B cell (primary cell): ENCODE results near the gene POLK. TPM values are rescaled to one million over a fixed set of nuclear protein-coding genes. Genes with fewer than 3 reads are reported as not detected.

ENCODE experiments used
- ATAC-seq: fragments of 200-7000 bp; cut with Tn5 transposase; one replicate; pipeline ENCODE4 v1.10.0; 2021; ENCODE audit warnings: low read depth, mild to moderate bottlenecking, moderate number of reproducible peaks, moderate library complexity
- CTCF ChIA-PET: fragments of 350-600 bp; sonication (Branson Sonifier 250); formaldehyde crosslinking; loops from one replicate; lab custom pipeline; 2021; ENCODE audit warnings: antibody characterized with exemption, inconsistent platforms; lab: Charles Lee
- POLR2A ChIA-PET: fragments of 350-600 bp; sonication (Branson Sonifier 250); formaldehyde crosslinking; loops from one replicate; lab custom pipeline; 2021; ENCODE audit warnings: antibody characterized with exemption; lab: Charles Lee
- DNase-seq: peaks from one replicate; pipeline ENCODE4 v3.0.0; 2013
- H2AFZ ChIP-seq: 2 replicates; pipeline ENCODE4 v1.6.1; 2012; ENCODE audit warnings: mild to moderate bottlenecking, low read depth, low read length; ENCODE audit not compliant: insufficient read depth, poor library complexity, severe bottlenecking
- H3K27ac ChIP-seq, 2 donors: 1 replicate in 1 of 2; 2 replicates in 1 of 2; pipeline ENCODE4 v1.5.1; 2012 to 2013; ENCODE audit warnings: low read length in 2 of 2, mild to moderate bottlenecking in 2 of 2, moderate library complexity in 1 of 2
- H3K27me3 ChIP-seq, 4 experiments: fragments of 200-600 bp in 1 of 4; sonication (generic) in 1 of 4; replicated peaks in 1 of 4; 1 replicate in 2 of 4; 2 replicates in 2 of 4; pipeline versions ENCODE4 v1.6.1 to v1.7.0; 2013 to 2016; ENCODE audit warnings: low read length in 3 of 4, mild to moderate bottlenecking in 2 of 4, mixed read lengths in 1 of 4, moderate library complexity in 1 of 4; ENCODE audit not compliant: insufficient read depth in 4 of 4, control insufficient read depth in 3 of 4; ENCODE audit errors: control extremely low read depth in 1 of 4
- H3K36me3 ChIP-seq, 2 experiments: replicated peaks in 1 of 2; 1 replicate in 1 of 2; 2 replicates in 1 of 2; pipeline versions ENCODE4 v1.6.1 to v1.7.1; 2013; ENCODE audit warnings: low read length in 1 of 2; ENCODE audit not compliant: insufficient read depth in 2 of 2, control insufficient read depth in 1 of 2; ENCODE audit errors: control extremely low read depth in 1 of 2, extremely low read depth in 1 of 2
- H3K4me1 ChIP-seq, 2 donors: fragments of 200-600 bp in 1 of 2; sonication (generic) in 1 of 2; 1 replicate in 1 of 2; 2 replicates in 1 of 2; pipeline versions ENCODE4 v1.5.1 to v1.6.1; 2013 to 2017; ENCODE audit warnings: low read length in 2 of 2; ENCODE audit not compliant: control insufficient read depth in 2 of 2, insufficient read depth in 2 of 2
- H3K4me2 ChIP-seq: replicated peaks from 2 replicates; pipeline ENCODE3; 2012; ENCODE audit warnings: mild to moderate bottlenecking, low read depth, low read length; ENCODE audit not compliant: poor library complexity, severe bottlenecking
- H3K4me3 ChIP-seq, 5 experiments: fragments of 200-600 bp in 1 of 5; sonication (generic) in 1 of 5; 1 replicate in 3 of 5; 2 replicates in 2 of 5; pipeline versions ENCODE4 v1.5.1 to v1.7.0; 2011 to 2016; ENCODE audit warnings: low read length in 4 of 5, mild to moderate bottlenecking in 4 of 5, low read depth in 2 of 5, control low read depth in 1 of 5, moderate library complexity in 1 of 5; ENCODE audit not compliant: insufficient read depth in 1 of 5; ENCODE audit errors: control extremely low read depth in 1 of 5, extremely low read depth in 1 of 5
- H3K79me2 ChIP-seq: fragments of 200-600 bp; sonication (generic); one replicate; pipeline ENCODE4 v1.6.0; 2016; ENCODE audit warnings: low read length; ENCODE audit not compliant: control insufficient read depth, insufficient read depth
- H3K9ac ChIP-seq: fragments of 200-600 bp; sonication (generic); 2 replicates; pipeline ENCODE4 v1.6.1; 2017; ENCODE audit warnings: mild to moderate bottlenecking, low read length, moderate library complexity
- H3K9me3 ChIP-seq, 3 donors: one replicate each; pipeline versions ENCODE4 v1.6.1 to v1.7.1; 2013; ENCODE audit warnings: low read length in 2 of 3; ENCODE audit not compliant: control insufficient read depth in 2 of 3, insufficient read depth in 1 of 3; ENCODE audit errors: control extremely low read depth in 1 of 3
- H4K20me1 ChIP-seq: 2 replicates; pipeline ENCODE4 v1.6.0; 2012; ENCODE audit warnings: mild to moderate bottlenecking, low read length; ENCODE audit not compliant: insufficient read depth, control insufficient read depth, poor library complexity, severe bottlenecking
- H3K27ac Mint-ChIP-seq: one replicate; pipeline ENCODE4 v1.8.0; 2021; ENCODE audit warnings: mixed read lengths
- H3K27me3 Mint-ChIP-seq: one replicate; pipeline ENCODE4 v1.8.0; 2021; ENCODE audit warnings: mixed read lengths
- H3K4me1 Mint-ChIP-seq: one replicate; pipeline ENCODE4 v1.8.0; 2021; ENCODE audit warnings: mixed read lengths
- H3K4me3 Mint-ChIP-seq: one replicate; pipeline ENCODE4 v1.8.0; 2021; ENCODE audit warnings: mixed read lengths
- H3K9me3 Mint-ChIP-seq: one replicate; pipeline ENCODE4 v1.8.0; 2022; ENCODE audit warnings: mixed read lengths; ENCODE audit not compliant: insufficient read depth
- EZH2 ChIP-seq: IDR thresholded peaks from 2 replicates; pipeline ENCODE4 v1.6.1; 2012; ENCODE audit warnings: borderline replicate concordance, low read depth, mild to moderate bottlenecking, moderate library complexity, low read length; ENCODE audit not compliant: insufficient read depth, poor library complexity, severe bottlenecking
- WGBS: methylation state at CpG from one replicate; pipeline ENCODE4 v1.1.5; 2013; ENCODE audit warnings: missing lambda C conversion rate; ENCODE audit not compliant: insufficient coverage; 5-methylcytosine and 5-hydroxymethylcytosine counted together
- intact Hi-C: fragments of 100-400 bp; cut with micrococcal nuclease; formaldehyde crosslinking; loops from one replicate; pipeline ENCODE4 v1.10.0; 2022
- polyA plus RNA-seq: library from polyadenylated mRNA; depleted of rRNA; stranded (reverse); fragments of >200 nt; gene quantifications from 2 replicates; pipeline ENCODE4 v1.2.3, GENCODE V29; 2012
- total RNA-seq, 2 donors: library from RNA; stranded (reverse); fragments of 120-200 nt in 1 of 2; gene quantifications; 1 replicate in 1 of 2; 2 replicates in 1 of 2; pipeline versions ENCODE4 v1.2.3 to v1.2.4, GENCODE V29; 2013 to 2022
- TF ChIP-seq, protein P1 (sequence below): fragments of 200-600 bp; IDR thresholded peaks from one replicate; pipeline ENCODE4 v1.8.0; 2022; ENCODE audit warnings: antibody characterized with exemption, mild to moderate bottlenecking

POLK gene
- total and polyA plus RNA-seq, 2 donors (not counting 1 experiment from before 2014, with no cell fraction given) = 13.8 to 41.6 TPM

- Histone ChIP-seq H3K9me3 (no peaks in the 10 kb centered on the region), H3K79me2 (peaks cover 13% of the 10 kb centered on the region), H3K4me3 (no peak overlapping the region), H3K27me3 (no peaks in the 10 kb centered on the region), H3K27ac (no peak overlapping the region), H3K4me1 (no peaks in the 10 kb centered on the region), H3K4me2 (no peak overlapping the region), H2AFZ (no peak overlapping the region), H3K36me3 (peaks cover 6 to 8% of the 10 kb centered on the region in 2 experiments), H4K20me1 (no peaks in the 10 kb centered on the region), H3K9ac (no peak overlapping the region)
- TF ChIP-seq, protein P1, sequence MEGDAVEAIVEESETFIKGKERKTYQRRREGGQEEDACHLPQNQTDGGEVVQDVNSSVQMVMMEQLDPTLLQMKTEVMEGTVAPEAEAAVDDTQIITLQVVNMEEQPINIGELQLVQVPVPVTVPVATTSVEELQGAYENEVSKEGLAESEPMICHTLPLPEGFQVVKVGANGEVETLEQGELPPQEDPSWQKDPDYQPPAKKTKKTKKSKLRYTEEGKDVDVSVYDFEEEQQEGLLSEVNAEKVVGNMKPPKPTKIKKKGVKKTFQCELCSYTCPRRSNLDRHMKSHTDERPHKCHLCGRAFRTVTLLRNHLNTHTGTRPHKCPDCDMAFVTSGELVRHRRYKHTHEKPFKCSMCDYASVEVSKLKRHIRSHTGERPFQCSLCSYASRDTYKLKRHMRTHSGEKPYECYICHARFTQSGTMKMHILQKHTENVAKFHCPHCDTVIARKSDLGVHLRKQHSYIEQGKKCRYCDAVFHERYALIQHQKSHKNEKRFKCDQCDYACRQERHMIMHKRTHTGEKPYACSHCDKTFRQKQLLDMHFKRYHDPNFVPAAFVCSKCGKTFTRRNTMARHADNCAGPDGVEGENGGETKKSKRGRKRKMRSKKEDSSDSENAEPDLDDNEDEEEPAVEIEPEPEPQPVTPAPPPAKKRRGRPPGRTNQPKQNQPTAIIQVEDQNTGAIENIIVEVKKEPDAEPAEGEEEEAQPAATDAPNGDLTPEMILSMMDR = no peak
- no peak for TF ChIP-seq EZH2
- Mint-ChIP-seq H3K27me3 (no peaks in the 10 kb centered on the region), H3K27ac (no peak overlapping the region), H3K9me3 (no peaks in the 10 kb centered on the region), H3K4me3 (no peak overlapping the region), H3K4me1 (peaks cover 16% of the 10 kb centered on the region)
- intact Hi-C loops = no loop called here
- no peak for ATAC-seq
- no CpG with 5 or more reads among the region's 1 CpG for WGBS
- ChIA-PET CTCF (no interaction called here), POLR2A (no interaction called here)
- no peak for DNase-seq
These were observed 41.7 kb downstream of the POLK start for GRCh38 chr5:75553358-75553757.

DNA sequence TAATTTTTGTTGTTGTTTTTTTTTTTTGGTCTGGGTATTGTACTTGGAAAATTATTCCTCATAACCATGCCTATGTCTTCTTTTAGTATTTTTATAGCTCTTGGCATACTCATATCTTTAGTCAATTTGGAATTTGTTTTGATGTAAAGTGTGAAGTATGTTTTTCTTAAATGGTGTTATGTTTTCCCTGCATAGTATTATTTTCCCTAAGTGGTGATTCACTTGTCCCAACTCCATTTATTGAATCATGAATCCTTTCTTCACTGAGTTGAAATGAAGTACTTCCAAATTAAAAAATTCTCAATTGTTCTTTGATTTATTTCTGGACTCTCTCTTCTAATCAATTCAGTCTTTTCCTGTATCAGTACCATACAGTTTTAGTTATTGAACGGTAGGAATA lies 46.5 kb downstream of the POLK start:
- no peak for ATAC-seq
- TF ChIP-seq, protein P1 = no peak
- no peak for TF ChIP-seq EZH2
- Mint-ChIP-seq H3K4me1 (peaks cover 11% of the 10 kb centered on the region), H3K27ac (no peak overlapping the region), H3K4me3 (no peak overlapping the region), H3K27me3 (no peaks in the 10 kb centered on the region), H3K9me3 (peaks cover 6% of the 10 kb centered on the region)
- ChIA-PET CTCF (no interaction called here), POLR2A (no interaction called here)
- Histone ChIP-seq H3K9me3 (peaks cover 0 to 3% (median 0%) of the 10 kb centered on the region in 3 donors), H3K27ac (no peak overlapping the region), H3K4me3 (no peak overlapping the region), H2AFZ (no peak overlapping the region), H3K9ac (no peak overlapping the region), H3K27me3 (no peaks in the 10 kb centered on the region), H3K36me3 (peaks cover 2 to 8% of the 10 kb centered on the region in 2 experiments), H4K20me1 (peaks cover 4% of the 10 kb centered on the region), H3K4me2 (no peak overlapping the region), H3K4me1 (peaks cover 0 to 5% of the 10 kb centered on the region in 2 donors), H3K79me2 (peaks cover 42% of the 10 kb centered on the region)
- intact Hi-C loops = no loop called here
- DNase-seq = no peak
- whole genome bisulfite sequencing = no CpG with 5 or more reads among the region's 1 CpG
